ENCODE measurements around the gene VPS26B.
A peak's percentile ranks its signal among the peaks of the same experiment; 100 is the strongest.
"Not testable (repeated sequence)": the region's sequence is repeated elsewhere in the genome, so short reads cannot be mapped to it uniquely, and the experiment has no call there.

Gene VPS26B

DNA sequence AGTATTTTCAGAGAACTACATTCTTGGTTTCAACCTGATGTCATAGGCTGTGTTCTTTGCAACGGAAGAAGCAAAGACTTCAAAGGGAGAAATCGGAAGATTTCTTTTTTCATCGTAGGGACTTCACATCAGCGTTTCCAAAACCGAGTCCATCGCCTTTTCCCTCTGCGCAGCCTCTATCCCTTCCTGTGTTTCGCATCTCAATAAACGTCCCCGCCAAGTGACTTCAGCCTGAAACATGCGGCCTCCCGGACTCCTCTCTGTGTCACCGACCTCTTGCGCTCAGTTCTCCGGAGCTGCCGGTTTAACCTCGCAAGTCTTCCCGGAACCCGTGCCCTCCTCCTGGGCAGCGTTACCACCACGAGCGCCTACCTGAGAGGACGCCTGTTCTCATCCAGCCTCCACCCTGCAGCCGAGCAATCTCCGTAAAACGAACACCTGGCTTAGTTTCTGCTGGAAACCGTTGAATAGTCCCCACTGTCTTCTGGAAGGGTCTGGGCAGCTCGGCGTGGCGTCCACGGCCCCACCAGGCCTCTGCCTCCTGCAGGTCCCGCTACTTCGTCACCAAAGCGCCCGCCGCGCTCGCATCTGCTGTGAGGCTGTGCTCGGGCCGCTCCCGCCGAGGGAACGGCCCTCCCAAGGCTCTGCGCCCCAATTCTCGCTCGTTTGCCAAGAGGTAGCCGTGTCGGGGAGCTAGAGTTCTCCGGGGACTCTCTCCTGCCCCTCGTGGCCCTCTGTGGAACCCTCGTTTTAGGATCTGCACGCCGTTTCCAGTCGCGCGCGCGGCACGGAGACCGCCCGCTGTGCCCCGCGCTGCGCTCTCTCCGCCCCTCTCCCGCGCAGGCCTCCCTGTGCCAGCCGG is 51.3 kb downstream of the VPS26B start, which contains the start of gene GLB1L3:
Gene GLB1L3, plus strand, starts transcription at position 846 of the 862 bp plus-strand sequence. CDS start 362 bp downstream, outside the sequence.
- Histone ChIP-seq H3K27ac (no peak within 1 kb of the TSS), H3K4me1 (no peaks in the 10 kb centered on the region), H3K4me2 (ENCODE audit: low read length) (peak within 1 kb of the TSS; percentile 51), H3K36me3 (ENCODE audit: control insufficient read depth, insufficient read depth, low read length) (no peaks in the 10 kb centered on the region), H3K9ac (no peak within 1 kb of the TSS), H3K4me3 (ENCODE audit: low read depth, low read length) (no peak within 1 kb of the TSS), H2AFZ (peak within 1 kb of the TSS; percentile 60), H3K79me2 (no peaks in the 10 kb centered on the region), H3K9me3 (ENCODE audit: control insufficient read depth, low read length) (no peaks in the 10 kb centered on the region), H3K27me3 (ENCODE audit: control insufficient read depth, insufficient read depth, low read length) (no peaks in the 10 kb centered on the region)
- TF ChIP-seq, protein P1, sequence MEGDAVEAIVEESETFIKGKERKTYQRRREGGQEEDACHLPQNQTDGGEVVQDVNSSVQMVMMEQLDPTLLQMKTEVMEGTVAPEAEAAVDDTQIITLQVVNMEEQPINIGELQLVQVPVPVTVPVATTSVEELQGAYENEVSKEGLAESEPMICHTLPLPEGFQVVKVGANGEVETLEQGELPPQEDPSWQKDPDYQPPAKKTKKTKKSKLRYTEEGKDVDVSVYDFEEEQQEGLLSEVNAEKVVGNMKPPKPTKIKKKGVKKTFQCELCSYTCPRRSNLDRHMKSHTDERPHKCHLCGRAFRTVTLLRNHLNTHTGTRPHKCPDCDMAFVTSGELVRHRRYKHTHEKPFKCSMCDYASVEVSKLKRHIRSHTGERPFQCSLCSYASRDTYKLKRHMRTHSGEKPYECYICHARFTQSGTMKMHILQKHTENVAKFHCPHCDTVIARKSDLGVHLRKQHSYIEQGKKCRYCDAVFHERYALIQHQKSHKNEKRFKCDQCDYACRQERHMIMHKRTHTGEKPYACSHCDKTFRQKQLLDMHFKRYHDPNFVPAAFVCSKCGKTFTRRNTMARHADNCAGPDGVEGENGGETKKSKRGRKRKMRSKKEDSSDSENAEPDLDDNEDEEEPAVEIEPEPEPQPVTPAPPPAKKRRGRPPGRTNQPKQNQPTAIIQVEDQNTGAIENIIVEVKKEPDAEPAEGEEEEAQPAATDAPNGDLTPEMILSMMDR (IDR thresholded peaks at IDR 0.05): no peak

DNA sequence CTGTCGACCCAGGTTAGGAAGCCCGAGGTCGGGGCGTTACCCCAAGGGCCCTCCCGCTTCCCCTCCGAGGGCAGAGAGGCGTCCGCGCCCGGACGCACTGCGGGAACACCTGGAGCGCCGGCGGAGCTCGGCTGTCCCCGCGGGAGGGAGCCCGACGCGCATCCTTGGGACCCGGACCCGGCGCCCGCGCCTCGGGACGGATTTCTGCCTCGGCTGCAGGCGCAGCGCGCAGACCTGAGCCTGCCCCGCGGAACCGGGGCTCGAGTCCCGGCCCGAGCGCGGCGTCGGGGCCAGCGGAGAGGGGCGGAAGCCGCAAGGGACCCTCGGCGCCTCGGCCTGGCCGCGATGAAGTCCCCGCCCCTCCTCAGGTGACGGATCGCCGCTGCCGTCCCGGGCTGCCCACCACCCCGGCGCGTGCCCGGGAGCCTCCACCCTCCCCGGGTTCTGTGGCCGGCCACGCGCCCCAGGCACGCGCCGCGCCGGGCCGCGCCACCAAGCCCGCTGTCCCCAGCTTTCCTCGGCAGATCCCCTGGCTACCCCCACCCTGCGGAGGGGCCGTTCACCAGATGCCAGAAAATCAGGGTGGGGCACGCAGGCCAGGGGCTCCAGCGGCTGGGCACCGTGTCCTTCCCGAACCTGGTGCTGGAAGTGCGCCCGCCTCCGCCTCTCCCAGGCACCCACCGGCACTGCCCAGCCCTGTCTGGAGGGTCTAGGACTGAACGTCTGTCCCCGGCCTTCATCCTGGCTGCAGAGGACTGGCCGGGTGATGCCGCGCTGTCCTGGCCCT is 52.1 kb downstream of the VPS26B start:
- Histone ChIP-seq H3K36me3 (ENCODE audit: control insufficient read depth, insufficient read depth, low read length) (no peaks in the 10 kb centered on the region), H3K79me2 (no peaks in the 10 kb centered on the region), H3K9ac (no peak overlapping the region), H3K27me3 (ENCODE audit: control insufficient read depth, insufficient read depth, low read length) (no peaks in the 10 kb centered on the region), H3K4me2 (ENCODE audit: low read length) (peak overlapping the region; percentile 51), H2AFZ (peak overlapping the region; percentile 60), H3K9me3 (ENCODE audit: control insufficient read depth, low read length) (no peaks in the 10 kb centered on the region), H3K4me1 (no peaks in the 10 kb centered on the region), H3K4me3 (ENCODE audit: low read depth, low read length) (no peak overlapping the region), H3K27ac (no peak overlapping the region)
- TF ChIP-seq, protein P1 (IDR thresholded peaks at IDR 0.05): no peak

DNA sequence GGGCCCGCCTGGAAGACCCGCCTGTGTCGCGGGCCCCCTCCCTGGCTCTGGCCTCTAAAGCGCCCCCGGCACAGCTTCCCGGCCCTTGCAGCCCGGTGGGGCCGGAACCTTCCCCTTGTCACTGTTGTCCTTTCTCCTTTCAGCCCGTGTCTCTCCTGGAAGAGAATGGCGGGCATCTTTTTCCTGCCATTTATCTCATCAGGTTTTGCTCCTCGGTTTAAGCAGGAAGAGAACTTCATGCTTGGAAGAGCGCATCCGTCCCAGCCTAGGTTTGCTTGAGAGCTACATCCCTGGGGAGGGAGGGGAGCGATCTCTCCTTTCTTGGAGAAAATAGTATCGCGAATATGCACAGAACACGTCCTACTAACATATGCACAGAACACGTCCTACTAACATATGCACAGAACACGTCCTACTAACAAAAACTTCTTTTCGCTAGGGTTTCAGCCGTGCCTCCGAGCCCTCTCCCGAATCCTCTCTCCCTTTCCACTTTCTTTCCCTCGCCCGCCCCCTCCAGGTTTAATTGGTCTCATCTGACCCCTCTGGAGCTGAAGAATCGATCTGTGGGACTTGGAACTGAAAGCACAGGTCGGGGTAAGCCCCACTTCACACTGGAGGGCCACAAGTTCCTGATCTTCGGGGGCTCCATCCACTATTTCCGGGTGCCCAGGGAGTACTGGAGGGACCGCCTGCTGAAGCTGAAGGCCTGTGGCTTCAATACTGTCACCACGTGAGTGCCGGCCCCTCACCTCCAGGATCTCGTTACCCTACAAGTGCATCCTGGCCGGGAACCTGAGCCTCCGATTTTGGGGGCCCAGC is 52.9 kb downstream of the VPS26B start:
- Histone ChIP-seq H3K27ac (no peak overlapping the region), H3K4me2 (ENCODE audit: low read length) (no peak overlapping the region), H3K27me3 (ENCODE audit: control insufficient read depth, insufficient read depth, low read length) (no peaks in the 10 kb centered on the region), H3K4me1 (no peaks in the 10 kb centered on the region), H3K4me3 (ENCODE audit: low read depth, low read length) (no peak overlapping the region), H3K9ac (no peak overlapping the region), H3K9me3 (ENCODE audit: control insufficient read depth, low read length) (no peaks in the 10 kb centered on the region), H3K79me2 (no peaks in the 10 kb centered on the region), H3K36me3 (ENCODE audit: control insufficient read depth, insufficient read depth, low read length) (no peaks in the 10 kb centered on the region), H2AFZ (no peak overlapping the region)
- TF ChIP-seq, protein P1 (IDR thresholded peaks at IDR 0.05): no peak

DNA sequence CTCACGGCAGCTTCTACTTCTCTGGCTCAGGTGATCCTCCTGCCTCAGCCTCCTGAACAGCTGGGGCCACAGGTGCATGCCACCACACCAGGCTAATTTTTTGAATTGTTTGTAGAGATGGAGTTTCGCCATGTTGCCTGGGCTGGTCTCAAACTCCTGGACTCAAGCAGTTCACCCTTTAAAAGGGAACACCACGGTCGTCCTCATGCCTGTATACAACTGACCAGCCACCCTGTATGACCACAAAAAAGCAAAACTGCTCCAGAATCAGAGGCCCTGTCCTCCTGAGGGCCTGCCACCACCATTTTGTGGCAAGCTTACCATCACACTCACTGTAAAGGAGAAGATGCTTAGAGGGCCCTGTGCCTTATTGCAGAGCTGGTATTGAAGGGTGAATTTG is 53.9 kb downstream of the VPS26B start:
- no peaks in the 10 kb centered on the region for H3K36me3 ChIP-seq (ENCODE audit: control insufficient read depth, insufficient read depth, low read length)
- no peak overlapping the region for H3K27ac ChIP-seq
- no peak overlapping the region for H3K9ac ChIP-seq
- no peak overlapping the region for H2AFZ ChIP-seq
- H3K4me1 ChIP-seq: no peaks in the 10 kb centered on the region
- no peaks in the 10 kb centered on the region for H3K9me3 ChIP-seq (ENCODE audit: control insufficient read depth, low read length)
- H3K4me2 ChIP-seq (ENCODE audit: low read length): no peak overlapping the region
- no peak overlapping the region for H3K4me3 ChIP-seq (ENCODE audit: low read depth, low read length)
- H3K27me3 ChIP-seq (ENCODE audit: control insufficient read depth, insufficient read depth, low read length): no peaks in the 10 kb centered on the region
- TF ChIP-seq, protein P1 (IDR thresholded peaks at IDR 0.05): no peak
- no peaks in the 10 kb centered on the region for H3K79me2 ChIP-seq

DNA sequence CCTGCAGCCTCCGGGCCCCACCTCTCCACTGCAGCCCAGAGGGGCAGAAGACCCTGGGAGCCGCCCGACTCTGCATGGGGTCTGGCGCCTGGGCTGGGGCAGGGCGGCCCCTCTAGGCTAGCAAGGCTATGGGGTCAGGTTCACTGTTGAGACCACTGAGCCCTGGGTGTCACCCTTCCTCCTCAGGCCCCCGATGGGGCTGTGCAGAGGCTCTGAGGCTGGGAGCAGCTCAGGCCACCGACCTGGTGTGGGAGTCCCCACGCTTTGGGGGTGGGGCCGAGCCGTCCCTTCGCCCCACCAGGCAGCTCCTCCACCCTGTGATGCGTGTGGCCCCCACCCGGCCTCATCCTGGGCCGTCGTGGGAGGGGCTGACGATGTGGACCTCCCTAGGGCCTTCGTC is 57.2 kb downstream of the VPS26B start:
- not testable (repeated sequence) for H2AFZ ChIP-seq; H3K36me3 ChIP-seq (ENCODE audit: control insufficient read depth, insufficient read depth, low read length); H3K27ac ChIP-seq; H3K27me3 ChIP-seq (ENCODE audit: control insufficient read depth, insufficient read depth, low read length); H3K9me3 ChIP-seq (ENCODE audit: control insufficient read depth, low read length); H3K9ac ChIP-seq; H3K79me2 ChIP-seq; H3K4me3 ChIP-seq (ENCODE audit: low read depth, low read length); H3K4me2 ChIP-seq (ENCODE audit: low read length); H3K4me1 ChIP-seq
